Thyroid gland (tissue), 4 donors: ENCODE results near the gene TCERG1L.
A peak's percentile ranks its signal among the peaks of the same experiment; 100 is the strongest.

Experiments
- CTCF ChIP-seq, 6 experiments: fragments of 200-600 bp in 3 of 6; fragments of 450-650 bp in 3 of 6; sonication (generic) in 3 of 6; IDR thresholded peaks; one replicate each; pipeline ENCODE4 v1.5.1; 2016 to 2019; ENCODE audit warnings: antibody characterized with exemption in 6 of 6, mild to moderate bottlenecking in 2 of 6, inconsistent platforms in 1 of 6, moderate library complexity in 1 of 6
- POLR2A ChIP-seq, 2 donors: fragments of 450-650 bp; IDR thresholded peaks; one replicate each; pipeline ENCODE4 v1.6.1; 2017; ENCODE audit warnings: antibody characterized with exemption in 2 of 2, mild to moderate bottlenecking in 2 of 2, moderate library complexity in 1 of 2

GRCh38 chr10:131179361-131179760 is 132.2 kb downstream of the TCERG1L start:
- TF ChIP-seq CTCF (IDR thresholded peaks at IDR 0.05) (peak in 4 of 6 experiments; percentile 13 to 40 (median 27)), POLR2A (IDR thresholded peaks at IDR 0.05) (no peak)
